ENCODE results near the gene KRT85.

The KRT85 gene

DNA sequence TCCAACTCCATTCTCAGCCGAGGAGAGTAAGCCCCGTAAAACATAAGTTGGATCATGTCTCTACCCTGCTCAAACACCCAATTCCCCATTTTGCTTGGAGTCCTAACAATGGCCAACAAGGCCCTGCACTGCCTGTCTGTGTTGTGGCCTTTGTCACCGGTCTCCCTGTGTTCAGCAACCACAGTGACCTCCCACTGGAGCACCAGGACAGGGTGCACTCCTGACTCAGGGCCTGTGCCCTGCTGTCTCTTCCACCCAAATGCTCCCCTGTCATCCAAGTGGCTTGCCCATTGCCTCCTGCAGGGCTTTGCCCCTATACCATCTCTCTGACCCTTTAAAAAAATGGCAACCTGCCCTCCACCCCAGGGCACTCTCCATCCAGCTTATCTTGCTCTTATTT, 4.4 kb upstream of the KRT85 start:
- in situ Hi-C loops (cut with HindIII; ENCODE audit: low pct_unique_long_range_greater_than_20kb, low sequenced_read_pairs), result no loop called here
- no peak for TF ChIP-seq JUND (IDR thresholded peaks at IDR 0.05; ENCODE audit: low read depth)

DNA sequence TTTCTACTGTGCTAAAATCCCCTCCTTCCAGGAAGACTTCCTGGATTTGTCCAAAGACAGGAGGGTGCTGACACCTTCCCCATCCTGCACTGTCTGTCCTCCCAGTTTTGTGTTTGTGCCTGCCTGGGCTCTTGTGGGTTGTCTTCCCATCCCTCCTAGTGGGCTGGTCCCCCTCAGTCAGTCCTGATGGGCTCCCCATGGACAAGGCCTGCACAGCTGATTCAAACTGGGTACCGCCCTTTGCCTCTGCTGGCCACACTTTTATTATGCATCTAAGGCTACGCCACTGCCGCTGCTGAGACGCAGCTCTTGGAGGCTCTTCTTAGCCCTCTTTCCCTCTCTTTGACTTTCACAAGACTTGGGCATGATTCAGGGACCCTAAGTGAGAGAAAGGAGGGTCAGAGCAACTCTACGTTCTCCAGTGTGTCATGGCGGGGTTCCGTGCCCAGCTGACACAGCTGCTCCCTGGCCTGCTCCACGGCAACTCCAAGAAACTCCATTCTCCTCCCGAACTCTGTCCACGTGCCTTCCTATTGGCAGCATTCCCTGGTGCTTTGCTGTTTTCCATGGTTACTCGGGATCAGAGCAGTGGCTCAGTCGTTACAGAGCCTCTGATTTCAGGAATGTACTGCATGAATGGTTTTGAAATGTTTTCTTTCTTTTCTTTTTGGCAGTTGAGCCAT, 3.8 kb upstream of the KRT85 start:
- in situ Hi-C loops (cut with HindIII; ENCODE audit: low pct_unique_long_range_greater_than_20kb, low sequenced_read_pairs), result no loop called here
- no peak for TF ChIP-seq JUND (IDR thresholded peaks at IDR 0.05; ENCODE audit: low read depth)
- no peak for DNase-seq (ENCODE audit: low read depth in 1 of 2, low spot score in 1 of 2)

More for the DNA sequence above, 4.4 kb upstream of the KRT85 start:
- no peak for DNase-seq (ENCODE audit: low read depth in 1 of 2, low spot score in 1 of 2)

DNA sequence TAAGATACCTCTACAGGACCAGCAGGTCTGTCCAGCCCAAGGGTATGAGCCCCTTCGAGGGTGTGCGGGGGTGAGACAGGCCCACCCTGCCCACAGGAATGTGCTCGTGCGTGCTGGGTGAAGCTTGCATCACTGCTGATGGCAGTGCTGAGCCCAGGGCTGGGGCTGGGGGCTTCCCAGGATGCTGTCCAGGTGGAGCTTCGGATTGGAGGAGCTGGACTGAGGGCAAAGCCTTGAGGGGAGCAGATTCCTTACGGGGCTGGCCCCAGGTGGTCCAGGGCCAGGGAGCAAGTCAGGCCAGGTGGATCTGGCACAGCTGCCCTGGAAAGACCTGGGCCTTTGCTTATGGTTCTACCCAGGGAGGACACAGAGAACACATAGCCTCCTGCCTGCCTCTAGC, 2.5 kb upstream of the KRT85 start:
- in situ Hi-C loops (cut with HindIII; ENCODE audit: low pct_unique_long_range_greater_than_20kb, low sequenced_read_pairs), result no loop called here

DNA sequence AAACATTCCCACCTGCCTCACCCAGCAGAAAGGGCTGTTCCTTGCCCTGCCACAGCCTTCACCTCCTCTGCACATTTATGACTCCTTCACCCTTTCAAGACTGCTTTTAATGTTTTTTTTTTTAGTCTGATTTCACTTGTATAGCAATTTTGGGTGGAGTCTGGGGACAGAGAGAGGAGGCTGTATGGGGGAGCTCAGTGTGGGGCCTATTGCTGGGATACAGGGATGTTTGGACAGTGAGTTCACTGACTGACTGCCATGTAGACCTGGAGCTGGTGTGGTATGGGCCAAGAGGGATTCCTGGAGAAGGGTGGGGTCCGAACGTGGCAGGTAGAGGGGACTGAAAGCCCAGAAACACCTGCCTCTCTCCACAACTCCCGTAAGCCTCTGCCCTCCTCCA, 1.9 kb upstream of the KRT85 start:
- DNase-seq (ENCODE audit: low read depth in 1 of 2, low spot score in 1 of 2), result no peak
- no peak for TF ChIP-seq JUND (IDR thresholded peaks at IDR 0.05; ENCODE audit: low read depth)
- in situ Hi-C loops (cut with HindIII; ENCODE audit: low pct_unique_long_range_greater_than_20kb, low sequenced_read_pairs), result no loop called here

More for the DNA sequence above, 2.5 kb upstream of the KRT85 start:
- DNase-seq (ENCODE audit: low read depth in 1 of 2, low spot score in 1 of 2), result no peak
- no peak for TF ChIP-seq JUND (IDR thresholded peaks at IDR 0.05; ENCODE audit: low read depth)

DNA sequence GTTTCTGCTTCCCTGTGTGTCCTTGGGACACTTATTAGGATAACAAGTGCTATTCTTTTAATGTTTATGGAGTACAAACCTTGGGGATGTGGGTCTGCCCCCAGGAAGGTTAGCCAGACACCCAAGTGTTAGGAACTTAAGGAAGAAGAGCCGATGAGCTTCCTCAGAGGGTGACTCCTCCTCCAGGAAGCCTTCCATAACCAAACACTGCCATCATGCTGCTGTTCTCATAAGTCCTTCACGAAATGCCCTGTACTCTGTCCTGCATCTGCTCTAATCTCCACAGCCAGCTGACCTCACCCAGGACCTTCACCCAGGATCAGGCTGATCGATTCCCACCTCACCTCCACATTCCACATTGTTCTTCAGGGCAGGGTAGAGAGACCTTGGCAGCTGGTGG, 1.2 kb upstream of the KRT85 start:
- TF ChIP-seq JUND (IDR thresholded peaks at IDR 0.05; ENCODE audit: low read depth), result no peak
- in situ Hi-C loops (cut with HindIII; ENCODE audit: low pct_unique_long_range_greater_than_20kb, low sequenced_read_pairs), result no loop called here

GRCh38 chr12:52367876-52368275, 595 bp upstream of the KRT85 start:
- in situ Hi-C loops (cut with HindIII; ENCODE audit: low pct_unique_long_range_greater_than_20kb, low sequenced_read_pairs), result no loop called here
- DNase-seq (ENCODE audit: low read depth in 1 of 2, low spot score in 1 of 2), result no peak
- no peak for TF ChIP-seq JUND (IDR thresholded peaks at IDR 0.05; ENCODE audit: low read depth)

More for the DNA sequence above, 1.2 kb upstream of the KRT85 start:
- no peak for DNase-seq (ENCODE audit: low read depth in 1 of 2, low spot score in 1 of 2)

- in situ Hi-C loops (cut with HindIII; ENCODE audit: low pct_unique_long_range_greater_than_20kb, low sequenced_read_pairs), result no loop called here
- DNase-seq (ENCODE audit: low read depth in 1 of 2, low spot score in 1 of 2), result no peak
- TF ChIP-seq JUND (IDR thresholded peaks at IDR 0.05; ENCODE audit: low read depth), result no peak
These were observed 2.3 kb downstream of the KRT85 start for GRCh38 chr12:52364901-52365489.

DNA sequence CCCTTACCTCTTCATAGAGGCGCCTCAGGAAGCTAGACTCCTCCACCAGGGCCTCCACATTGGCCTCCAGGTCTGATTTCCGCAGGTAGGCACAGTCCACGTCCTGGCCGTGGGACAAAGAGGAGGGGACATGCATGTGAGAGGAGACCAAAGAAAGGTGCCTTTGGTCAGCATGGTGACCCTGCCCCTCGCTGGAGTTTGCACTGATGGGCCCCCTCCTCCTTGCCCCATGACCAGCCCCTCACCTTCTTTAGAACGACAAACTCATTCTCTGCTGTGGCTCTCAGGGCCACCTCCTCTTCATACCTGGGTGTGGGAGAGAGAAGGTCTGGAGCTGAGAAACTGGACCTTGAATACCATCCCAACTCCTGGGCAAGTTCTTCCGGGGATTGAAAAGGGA, 3.2 kb downstream of the KRT85 start:
- no peak for TF ChIP-seq JUND (IDR thresholded peaks at IDR 0.05; ENCODE audit: low read depth)
- in situ Hi-C loops (cut with HindIII; ENCODE audit: low pct_unique_long_range_greater_than_20kb, low sequenced_read_pairs), result no loop called here
- no peak for DNase-seq (ENCODE audit: low read depth in 1 of 2, low spot score in 1 of 2)

GRCh38 chr12:52363111-52363679, 4.1 kb downstream of the KRT85 start:
- in situ Hi-C loops (cut with HindIII; ENCODE audit: low pct_unique_long_range_greater_than_20kb, low sequenced_read_pairs), result no loop called here
- no peak for DNase-seq (ENCODE audit: low read depth in 1 of 2, low spot score in 1 of 2)
- no peak for TF ChIP-seq JUND (IDR thresholded peaks at IDR 0.05; ENCODE audit: low read depth)

DNA sequence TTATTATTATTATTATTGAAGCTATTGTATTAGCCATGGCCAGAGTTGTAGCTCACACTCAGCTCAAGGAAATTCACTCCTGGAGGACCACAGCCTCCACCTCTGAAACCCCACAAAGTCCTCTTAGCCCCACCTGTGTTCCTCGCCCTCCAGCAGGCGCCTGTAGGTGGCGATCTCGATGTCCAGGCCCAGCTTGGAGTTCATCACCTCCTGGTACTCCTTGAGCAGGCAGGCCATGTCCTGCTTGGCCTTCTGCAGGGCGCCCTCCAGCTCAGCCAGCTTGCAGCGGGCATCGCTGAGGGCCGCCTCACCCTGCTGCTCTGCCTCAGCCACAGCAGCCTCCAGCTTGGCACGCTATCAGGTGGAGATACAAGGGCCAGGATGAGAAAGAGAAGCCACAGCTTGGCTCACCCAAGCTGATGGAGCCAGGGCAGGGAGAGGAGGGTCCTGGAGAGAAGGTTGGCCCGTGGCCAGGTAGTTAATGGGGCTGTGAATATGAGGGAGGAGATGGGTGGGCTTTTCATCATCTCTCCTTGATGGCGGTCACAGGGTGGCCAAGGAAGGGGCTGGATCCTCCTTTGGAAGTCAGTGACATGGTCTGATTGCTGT, 5.1 kb downstream of the KRT85 start:
- in situ Hi-C loops (cut with HindIII; ENCODE audit: low pct_unique_long_range_greater_than_20kb, low sequenced_read_pairs), result no loop called here
- TF ChIP-seq JUND (IDR thresholded peaks at IDR 0.05; ENCODE audit: low read depth), result no peak
- no peak for DNase-seq (ENCODE audit: low read depth in 1 of 2, low spot score in 1 of 2)

DNA sequence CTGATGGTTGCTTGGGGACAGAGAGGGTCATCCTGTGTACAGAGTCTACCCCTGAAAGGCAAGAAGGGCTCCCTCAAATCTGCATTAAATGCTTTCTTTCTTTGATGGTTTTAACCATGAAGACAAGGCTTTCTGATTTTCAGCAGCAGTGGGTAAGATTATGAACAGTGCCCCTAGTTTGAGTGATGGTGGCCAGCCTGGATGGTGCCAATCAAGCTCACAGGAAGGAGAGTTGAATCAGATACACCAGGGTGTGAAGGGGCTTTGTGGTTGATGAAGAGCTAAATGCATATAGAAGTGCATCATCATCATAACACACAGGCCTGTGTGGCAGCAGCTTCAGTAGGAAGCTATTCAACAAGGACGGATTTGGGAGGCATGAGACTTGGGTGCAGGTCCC, 5.7 kb downstream of the KRT85 start:
- no peak for DNase-seq (ENCODE audit: low read depth in 1 of 2, low spot score in 1 of 2)
- in situ Hi-C loops (cut with HindIII; ENCODE audit: low pct_unique_long_range_greater_than_20kb, low sequenced_read_pairs), result no loop called here
- TF ChIP-seq JUND (IDR thresholded peaks at IDR 0.05; ENCODE audit: low read depth), result no peak

GRCh38 chr12:52360663-52361271, 6.5 kb downstream of the KRT85 start:
- DNase-seq (ENCODE audit: low read depth in 1 of 2, low spot score in 1 of 2), result peak; percentile 66 to 81
- in situ Hi-C loops (cut with HindIII; ENCODE audit: low pct_unique_long_range_greater_than_20kb, low sequenced_read_pairs), result no loop called here
- TF ChIP-seq JUND (IDR thresholded peaks at IDR 0.05; ENCODE audit: low read depth), result no peak

Measured in T47D (cell line).